NOMO-1 treated with dmso at 0.1 percent for 144 hours (cell line): Measurements from ENCODE around the gene SMCO3.
"Not testable (repeated sequence)": the region's sequence is repeated elsewhere in the genome, so short reads cannot be mapped to it uniquely, and the experiment has no call there.

Experiments used
- DNase-seq: peaks from one replicate; lab custom pipeline; 2025; ENCODE audit not compliant: unreplicated experiment; lab: John Stamatoyannopoulos, UW

Gene SMCO3

DNA sequence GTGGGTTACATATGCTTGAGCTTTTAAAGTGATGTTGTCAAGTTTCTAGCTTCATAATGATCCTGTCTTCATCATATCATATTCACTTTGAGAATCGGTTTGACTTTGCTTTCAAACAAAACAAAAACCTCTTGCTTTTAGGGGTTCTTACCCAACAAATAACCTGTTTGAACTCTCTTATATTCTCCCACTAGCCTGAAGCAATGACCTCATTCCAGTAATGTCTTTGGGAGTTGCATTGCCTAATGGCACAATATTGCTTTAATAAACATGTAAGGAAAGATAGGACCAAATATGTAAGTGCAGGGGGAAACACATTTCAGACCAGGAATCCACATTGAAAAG is 38.4 kb downstream of the SMCO3 start:
- DNase-seq, result no peak

DNA sequence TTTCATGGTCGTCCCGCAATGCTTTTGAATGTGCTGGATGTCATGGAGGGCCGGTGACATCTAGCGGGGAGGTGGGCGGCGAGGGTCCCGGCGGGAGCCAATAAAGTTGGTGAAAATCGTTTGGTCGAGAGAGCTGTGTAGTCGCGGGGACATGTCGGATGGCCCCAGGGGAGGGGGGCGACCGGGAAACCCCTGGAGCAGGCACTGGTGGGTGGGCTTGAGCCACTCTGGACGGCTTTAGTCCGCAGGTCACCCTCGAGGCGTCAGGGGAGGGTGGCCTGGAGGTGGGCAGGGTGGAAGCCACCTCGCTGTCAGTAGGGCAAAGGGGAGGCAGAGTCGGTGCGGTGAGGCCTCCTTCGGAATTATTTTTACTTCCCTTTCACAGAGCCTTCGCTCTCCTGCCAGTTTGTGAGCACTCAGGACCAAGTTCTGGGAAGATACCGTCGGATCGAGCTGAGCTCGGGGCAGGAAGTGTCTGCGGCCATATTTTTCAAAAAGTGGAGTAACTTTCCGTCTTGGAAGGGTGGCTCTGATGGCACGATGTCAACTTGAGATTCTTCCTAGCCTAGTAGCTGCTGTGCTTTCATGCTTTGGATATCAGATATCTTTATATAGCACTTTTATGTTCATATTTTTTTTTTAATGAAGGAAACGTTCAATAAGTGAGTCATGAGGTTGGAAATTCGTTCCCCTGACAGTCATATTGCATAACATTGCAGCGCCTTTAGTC is 38.9 kb downstream of the SMCO3 start:
- DNase-seq, result peak; percentile 33

DNA sequence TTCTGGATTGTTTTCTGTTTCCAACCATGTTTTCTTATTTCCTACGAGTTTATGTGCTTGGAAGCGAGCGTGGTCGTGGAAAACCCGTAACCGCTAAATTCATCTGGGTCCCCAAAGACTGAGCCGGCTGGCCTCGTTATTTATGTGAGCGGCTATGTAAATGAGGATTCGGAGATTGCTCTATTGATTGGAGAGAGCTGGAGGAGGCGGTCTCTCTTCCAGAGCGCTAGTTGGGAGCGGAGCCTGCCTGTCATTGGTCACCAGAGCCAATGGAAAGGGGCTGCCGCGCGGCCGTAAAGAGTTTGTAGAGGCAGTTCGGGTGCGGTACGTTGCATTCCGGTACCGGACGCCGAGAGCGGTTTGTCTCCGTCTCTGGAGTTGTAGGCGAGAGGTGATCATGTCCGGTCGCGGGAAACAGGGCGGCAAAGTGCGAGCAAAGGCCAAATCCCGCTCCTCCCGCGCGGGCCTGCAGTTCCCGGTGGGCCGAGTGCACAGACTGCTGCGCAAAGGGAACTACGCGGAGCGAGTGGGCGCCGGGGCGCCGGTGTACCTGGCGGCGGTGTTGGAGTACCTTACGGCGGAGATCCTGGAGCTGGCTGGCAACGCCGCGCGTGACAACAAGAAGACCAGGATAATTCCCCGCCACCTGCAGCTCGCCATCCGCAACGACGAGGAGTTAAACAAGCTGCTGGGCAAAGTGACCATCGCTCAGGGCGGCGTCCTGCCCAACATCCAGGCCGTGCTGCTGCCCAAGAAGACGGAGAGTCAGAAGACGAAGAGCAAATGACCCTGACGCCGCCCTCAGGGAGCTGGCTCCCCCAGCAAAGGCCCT is 39.7 kb downstream of the SMCO3 start:
- DNase-seq, result peak; percentile 83

DNA sequence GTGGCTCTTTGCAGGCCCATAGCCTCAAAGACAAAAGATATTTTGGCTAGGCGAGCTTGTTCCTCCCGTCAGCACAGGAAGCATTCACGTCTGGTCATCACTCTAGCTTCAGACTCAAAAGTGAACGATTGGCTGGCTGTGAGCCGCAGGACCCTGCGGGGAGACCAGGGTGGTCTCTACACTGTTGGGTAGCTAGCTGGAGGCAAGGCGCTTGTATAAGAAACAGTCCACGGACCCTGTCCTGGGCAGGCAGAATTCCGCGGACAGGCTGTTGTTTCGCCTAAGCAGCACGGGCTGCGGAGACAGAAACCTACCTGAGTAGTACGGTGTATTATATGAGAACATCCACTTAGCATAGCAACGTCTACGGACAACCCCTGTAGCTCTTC is 40.3 kb downstream of the SMCO3 start:
- DNase-seq, result no peak

DNA sequence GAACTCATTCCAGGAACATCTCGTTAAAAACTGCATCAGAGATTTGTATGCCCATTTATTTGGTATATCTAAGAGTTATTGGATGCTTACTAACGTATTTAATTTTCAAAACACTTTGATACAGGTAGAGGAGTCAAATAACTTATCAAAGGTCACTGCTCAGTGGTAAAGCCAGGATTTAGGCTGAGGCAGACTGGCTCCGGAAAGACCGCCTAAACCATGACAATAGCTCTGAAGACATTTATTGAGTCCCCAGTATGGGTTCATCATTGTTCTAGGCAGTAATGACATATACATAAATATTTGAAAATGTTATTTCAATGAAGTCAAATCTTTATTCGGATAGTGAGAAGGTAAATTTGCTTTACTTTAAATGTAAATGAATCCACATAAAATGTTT is 41.0 kb downstream of the SMCO3 start:
- no peak for DNase-seq

DNA sequence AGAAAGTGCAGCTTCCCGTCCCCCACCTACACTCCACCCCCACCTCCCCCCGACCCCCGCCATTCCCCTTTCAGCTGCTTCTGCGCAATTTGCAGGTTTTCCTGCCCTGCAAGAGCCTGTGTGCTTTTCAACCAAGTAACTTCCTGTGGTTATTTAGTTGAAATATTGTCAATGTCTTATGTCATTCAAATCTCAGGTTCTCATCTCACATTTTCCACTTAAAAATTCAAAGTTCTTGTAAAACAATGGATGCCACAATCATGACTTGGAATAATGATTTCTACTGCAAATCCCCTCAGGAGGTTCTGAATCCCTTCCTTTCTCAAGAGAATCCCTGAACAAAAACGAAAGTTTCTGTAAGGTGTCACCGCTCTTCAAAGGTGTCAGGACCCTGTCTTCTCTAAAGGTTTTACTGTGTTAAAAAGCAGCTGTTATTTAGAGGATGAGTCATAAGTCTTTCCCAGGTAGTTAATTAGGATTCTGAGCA is 42.3 kb downstream of the SMCO3 start:
- no peak for DNase-seq

DNA sequence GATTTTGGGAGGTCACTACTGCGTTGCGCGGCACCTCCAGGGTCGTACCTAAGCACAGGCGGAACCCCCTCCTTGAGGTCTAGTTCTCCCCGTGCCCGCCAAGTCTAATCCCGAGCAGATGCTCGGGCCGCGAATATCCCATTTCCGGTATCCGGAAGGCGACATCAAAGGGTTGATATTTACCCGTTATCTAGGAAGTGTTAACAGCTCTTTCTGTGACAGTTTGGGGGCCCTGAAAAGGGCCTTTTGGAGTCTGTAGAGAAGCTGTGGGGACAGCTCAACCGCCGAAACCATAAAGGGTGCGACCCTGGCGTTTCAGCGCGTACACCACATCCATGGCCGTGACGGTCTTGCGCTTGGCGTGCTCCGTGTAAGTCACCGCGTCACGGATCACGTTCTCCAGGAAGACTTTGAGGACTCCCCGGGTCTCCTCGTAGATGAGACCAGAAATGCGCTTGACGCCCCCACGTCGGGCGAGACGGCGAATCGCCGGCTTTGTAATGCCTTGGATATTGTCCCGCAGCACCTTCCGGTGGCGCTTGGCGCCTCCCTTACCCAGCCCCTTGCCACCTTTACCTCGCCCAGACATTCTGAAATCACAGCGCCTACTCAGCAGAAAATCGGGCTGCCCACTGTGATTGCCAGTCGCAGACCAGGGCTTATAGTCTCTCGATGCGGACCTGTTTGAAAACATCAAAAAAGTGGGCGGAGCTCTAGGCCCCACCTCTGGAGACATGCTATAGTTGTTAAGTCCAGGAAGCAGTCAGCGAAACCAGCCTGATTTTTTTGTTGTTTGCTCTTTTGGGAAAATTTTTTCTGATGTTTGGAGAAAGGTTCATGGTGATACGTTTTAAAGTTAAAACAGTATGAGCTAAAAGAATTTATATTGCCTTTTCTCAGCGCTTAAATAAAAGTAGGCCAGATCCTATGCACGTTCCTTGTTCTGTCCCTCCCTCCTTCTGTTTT is 43.2 kb downstream of the SMCO3 start:
- DNase-seq, result peak; percentile 75

DNA sequence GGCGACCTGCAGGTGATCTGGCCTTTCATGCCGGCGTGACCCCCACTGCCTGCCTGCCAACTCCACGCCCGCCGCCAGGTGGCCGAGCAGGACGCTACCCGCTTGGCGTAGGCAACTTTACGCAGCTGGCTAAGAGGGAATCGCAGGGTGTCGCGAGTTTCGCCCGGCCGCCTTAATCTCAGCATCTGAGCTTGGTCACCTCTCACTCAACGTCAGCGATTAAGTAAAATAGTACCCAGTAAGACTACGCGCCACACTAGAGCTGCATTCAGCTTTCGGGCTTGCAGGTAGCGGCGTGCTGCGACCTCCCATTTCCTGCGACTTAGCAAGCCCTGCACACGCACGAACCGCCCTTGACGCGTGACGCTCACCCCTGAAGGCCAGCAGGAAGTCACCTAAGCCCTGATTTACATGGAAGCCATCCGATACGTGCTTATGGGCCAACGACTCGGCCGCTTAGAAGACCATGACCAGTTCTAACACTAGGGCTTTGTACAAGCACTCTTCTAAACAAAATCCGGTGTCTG is 44.0 kb downstream of the SMCO3 start:
- peak; percentile 82 for DNase-seq

DNA sequence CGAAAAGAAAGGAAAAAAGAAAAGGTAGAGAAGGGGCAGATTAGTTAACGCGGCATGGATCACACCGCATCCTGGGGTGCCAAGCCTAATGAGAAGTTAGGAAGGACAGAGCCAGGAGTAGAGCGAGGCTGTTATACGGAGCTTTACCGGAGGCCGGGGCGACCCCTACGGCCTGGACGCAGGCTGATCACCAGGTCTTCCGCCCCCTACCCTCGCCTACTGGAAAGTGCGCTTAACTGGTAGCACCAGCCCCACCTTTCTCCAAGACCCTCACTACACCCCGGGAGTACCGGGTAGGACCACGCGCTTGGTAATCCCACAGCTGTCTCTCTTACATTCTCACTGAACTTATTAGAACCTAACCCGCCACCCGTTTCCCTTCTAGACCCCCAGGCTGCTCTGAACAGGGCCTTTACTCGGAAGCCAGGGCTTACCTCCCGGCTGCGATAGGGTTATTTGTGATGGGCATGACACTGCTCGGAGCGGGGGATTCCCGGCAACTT is 44.5 kb downstream of the SMCO3 start:
- DNase-seq, result no peak

DNA sequence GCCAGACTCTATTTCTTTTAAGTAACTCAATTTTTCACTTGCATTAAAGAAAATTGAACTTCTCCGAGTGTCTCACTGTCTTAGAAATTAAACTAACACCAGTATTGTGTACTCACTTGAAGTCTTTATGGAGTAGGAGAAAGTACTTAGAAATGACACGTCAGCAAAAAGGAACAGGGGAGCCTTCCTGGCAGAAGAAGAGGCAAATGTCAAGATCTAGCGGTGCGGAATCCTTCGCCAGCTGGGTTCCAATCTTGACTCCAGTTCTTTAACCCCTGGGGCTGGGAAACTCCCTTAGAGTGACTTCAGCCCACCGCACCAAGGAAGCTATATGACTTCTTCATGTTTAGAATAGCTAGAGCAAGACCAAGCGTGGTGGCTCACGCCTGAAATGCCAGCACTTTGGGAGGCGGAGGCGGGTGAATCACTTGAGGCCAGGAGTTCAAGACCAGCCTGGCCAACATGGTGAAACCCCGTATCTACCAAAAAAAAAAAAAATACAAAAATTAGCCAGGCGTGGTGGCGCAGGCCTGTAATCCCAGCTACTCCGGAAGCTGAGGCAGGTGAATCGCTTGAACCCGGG is 45.1 kb downstream of the SMCO3 start:
- no peak for DNase-seq

DNA sequence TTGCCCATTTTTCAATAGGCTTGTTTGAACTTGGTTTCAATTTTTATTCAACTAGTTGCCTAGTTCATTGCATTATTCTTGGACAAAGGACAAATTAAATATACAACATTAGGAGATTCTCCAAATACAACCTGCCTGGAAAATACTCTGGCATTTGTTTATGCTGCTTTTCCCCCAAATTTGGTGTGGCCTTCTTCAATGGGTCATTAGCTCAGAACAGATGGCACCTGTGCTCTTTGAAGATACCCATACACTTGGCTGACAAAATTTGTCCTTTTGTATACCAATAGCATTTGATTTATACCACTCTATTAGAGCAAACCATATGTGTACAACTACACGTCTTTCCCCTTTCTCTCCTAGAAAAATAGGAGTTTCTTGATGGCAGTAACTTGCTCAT is 46.4 kb downstream of the SMCO3 start:
- no peak for DNase-seq

DNA sequence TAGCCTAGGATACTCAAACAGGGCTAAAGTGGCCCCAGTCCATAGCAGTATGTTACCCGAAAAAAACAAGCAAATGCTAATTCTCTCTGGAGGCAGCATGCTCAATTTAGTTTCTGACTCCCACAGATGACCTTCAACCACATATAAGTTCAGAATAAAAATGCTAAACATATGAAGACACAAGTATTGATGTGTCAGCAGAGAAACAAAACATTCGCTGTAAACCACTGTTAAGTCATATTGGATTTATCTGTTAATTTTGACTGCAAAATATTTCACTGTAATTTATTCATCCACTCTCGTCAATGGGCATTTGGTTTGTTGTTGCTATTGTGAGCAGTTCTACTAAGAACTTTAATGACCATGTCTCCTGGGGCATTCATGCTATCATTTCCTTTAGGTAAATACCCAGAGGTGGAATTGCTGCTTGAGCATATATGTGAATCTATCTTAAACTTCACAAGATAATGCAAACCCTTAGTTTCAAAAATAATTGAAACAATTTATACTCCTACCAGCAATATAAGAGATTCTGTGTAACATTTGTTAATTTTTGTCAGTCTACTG is 47.2 kb downstream of the SMCO3 start:
- DNase-seq, result no peak

DNA sequence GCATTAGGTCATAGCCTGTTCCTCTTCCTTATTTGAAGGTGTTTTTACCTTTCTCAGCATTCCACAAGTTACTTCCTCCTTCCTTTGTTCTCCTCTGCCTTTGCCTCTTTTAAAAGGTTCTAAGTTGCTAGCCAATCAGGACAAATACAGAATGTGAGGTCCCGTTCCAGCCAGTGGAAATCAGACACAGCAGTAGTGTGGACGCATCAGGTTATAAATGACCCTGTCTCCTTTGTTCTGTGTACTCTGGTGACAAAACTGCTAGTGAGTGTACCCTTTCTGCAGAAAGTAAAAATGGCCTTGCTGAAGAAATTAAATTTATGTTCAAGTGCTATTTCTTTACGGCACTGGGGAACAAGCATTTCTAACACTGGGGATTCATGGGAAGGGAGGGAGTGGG is 48.0 kb downstream of the SMCO3 start:
- DNase-seq, result not testable (repeated sequence)

DNA sequence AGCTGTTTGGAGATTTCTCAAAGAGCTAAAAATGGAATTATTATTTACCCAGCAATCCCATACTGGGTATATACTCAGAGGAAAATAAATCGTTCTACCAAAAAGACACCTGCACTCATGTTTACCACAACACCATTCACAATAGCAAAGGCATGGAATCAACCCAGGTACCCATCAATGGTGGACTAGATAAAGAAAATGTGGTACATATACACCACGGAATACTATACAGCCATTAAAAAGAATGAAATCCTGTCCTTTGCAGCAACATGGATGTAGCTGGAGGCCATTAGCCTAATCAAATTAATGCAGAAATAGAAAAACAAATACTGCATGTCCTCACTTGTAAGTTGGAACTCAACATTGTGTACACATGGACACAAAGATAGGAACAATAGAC is 48.6 kb downstream of the SMCO3 start:
- DNase-seq, result no peak

DNA sequence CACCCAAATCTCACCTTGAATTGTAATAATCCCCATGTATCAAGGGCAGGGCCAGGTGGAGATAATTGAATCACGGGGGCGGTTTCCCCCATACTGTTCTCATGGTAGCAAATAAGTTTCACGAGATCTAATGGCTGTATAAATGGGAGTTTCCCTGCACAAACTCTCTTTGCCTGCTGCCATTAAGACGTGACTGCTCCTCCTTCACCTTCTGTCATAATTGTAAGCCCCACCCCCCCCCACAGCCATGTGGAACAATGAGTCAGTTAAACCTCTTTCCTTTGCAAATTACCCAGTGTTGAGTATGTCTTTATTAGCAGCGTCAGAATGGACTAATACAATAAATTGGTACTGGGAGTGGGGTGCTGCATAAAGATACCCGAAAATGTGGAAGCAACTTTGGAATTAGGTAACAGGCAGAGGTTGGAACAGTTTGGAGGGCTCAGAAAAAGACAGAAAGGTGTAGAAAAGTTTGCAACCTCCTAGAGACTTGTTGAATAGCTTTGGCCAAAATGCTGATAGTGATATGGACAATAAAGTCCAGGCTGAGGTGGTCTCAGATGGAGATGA is 54.2 kb downstream of the SMCO3 start:
- not testable (repeated sequence) for DNase-seq

DNA sequence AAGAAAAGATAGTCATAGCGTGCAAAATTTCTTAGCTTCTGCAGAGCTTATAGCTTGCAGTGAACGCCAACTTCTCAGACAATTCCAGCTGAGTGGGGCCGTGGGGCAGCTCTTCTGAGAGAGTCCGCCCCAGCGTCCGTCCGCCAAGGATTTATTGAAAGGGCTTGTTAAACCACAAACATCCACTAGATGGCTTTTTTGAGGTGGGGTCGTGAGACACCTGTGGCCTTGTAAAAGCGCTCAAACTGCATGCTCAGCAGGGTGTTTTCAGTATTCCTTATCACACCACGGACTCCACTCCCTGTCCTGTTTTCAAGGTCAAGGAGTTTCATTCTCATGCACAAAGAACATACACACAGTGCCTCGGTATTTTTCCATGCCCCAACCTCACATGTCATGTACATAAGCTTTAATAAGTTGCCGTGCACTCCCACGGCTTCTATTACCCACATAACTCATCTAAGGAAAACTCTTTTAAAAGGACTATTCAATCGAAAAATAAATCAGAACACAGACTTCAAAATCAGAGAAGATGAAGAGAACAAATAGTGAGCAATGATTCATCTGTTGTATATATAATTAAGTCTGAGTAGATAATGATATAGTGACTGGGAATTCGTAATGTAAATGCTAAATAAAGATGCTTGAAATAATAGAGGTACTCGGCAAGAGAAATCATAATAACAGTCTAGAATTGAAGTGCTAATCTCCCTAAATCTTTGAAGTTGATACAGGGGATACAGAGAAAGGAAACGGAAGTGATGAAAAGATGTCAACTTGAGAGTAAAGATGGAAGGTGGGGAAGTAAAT is 57.4 kb downstream of the SMCO3 start:
- no peak for DNase-seq
